Esophagus squamous epithelium (tissue), 4 donors: ENCODE measurements around the gene P4HB.

ENCODE experiments used
- POLR2A ChIP-seq, 4 donors: fragments of 450-650 bp; IDR thresholded peaks; one replicate each; pipeline ENCODE4 v1.6.1; 2017; ENCODE audit warnings: antibody characterized with exemption in 4 of 4, mild to moderate bottlenecking in 4 of 4, moderate library complexity in 3 of 4
- TF ChIP-seq, protein P1 (sequence below), 6 experiments: fragments of 450-650 bp in 4 of 6; fragments of 200-600 bp in 2 of 6; sonication (generic) in 2 of 6; IDR thresholded peaks; one replicate each; pipeline ENCODE4 v1.5.1; 2016 to 2019; ENCODE audit warnings: antibody characterized with exemption in 6 of 6, mild to moderate bottlenecking in 4 of 6, moderate library complexity in 4 of 6

DNA sequence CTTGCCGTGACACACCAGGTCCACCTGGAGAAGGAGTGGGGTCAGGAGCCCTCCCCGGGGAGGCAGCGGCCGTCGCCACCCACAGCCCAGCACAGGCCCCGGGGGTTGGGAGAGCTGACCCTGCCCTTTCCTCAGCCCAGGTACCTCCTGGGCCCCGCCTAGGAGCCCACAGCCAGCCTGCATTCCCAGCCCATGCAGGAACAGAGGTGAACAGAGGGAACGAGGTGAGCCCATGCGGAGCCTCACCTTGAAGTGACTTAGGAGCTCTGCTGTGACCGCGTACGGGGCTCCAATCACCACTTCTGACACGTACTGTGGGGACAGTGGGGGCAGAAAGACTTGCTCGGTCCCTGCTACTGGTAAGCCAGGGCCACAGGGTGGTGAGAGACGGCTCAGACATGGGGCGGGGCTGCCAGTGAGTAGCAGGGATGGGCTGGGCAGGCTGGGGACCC, 45.1 kb upstream of the P4HB start:
- no peak for TF ChIP-seq POLR2A (IDR thresholded peaks at IDR 0.05)
- TF ChIP-seq, protein P1, sequence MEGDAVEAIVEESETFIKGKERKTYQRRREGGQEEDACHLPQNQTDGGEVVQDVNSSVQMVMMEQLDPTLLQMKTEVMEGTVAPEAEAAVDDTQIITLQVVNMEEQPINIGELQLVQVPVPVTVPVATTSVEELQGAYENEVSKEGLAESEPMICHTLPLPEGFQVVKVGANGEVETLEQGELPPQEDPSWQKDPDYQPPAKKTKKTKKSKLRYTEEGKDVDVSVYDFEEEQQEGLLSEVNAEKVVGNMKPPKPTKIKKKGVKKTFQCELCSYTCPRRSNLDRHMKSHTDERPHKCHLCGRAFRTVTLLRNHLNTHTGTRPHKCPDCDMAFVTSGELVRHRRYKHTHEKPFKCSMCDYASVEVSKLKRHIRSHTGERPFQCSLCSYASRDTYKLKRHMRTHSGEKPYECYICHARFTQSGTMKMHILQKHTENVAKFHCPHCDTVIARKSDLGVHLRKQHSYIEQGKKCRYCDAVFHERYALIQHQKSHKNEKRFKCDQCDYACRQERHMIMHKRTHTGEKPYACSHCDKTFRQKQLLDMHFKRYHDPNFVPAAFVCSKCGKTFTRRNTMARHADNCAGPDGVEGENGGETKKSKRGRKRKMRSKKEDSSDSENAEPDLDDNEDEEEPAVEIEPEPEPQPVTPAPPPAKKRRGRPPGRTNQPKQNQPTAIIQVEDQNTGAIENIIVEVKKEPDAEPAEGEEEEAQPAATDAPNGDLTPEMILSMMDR (IDR thresholded peaks at IDR 0.05) = no peak
